AG04450 (cell line): ENCODE results near the gene MNDA. TPM values are rescaled to one million over a fixed set of nuclear protein-coding genes. Genes with fewer than 3 reads are reported as not detected.

Experiments used
- CTCF ChIA-PET: fragments of 300-600, 350-600 bp; formaldehyde crosslinking; extraction: SDS; loops from one replicate; lab custom pipeline; 2022; ENCODE audit warnings: antibody characterized with exemption, inconsistent platforms; lab: Charles Lee
- POLR2A ChIA-PET: fragments of 350-600 bp; formaldehyde crosslinking; extraction: SDS; loops from one replicate; lab custom pipeline; 2021; ENCODE audit warnings: antibody characterized with exemption, inconsistent platforms; lab: Yijun Ruan, JAX
- DNase-seq: peaks from one replicate; pipeline ENCODE4 v3.0.0-alpha.2; 2011; ENCODE audit warnings: low read depth, low spot score
- H3K27ac ChIP-seq: one replicate; pipeline ENCODE4 v1.5.1; 2012; ENCODE audit warnings: low read depth, low read length, control low read depth
- H3K27me3 ChIP-seq: one replicate; pipeline ENCODE4 v1.6.0; 2012; ENCODE audit warnings: low read length; ENCODE audit not compliant: control insufficient read depth, insufficient read depth
- H3K4me3 ChIP-seq: 2 replicates; pipeline ENCODE4 v1.5.1; 2011; ENCODE audit warnings: mild to moderate bottlenecking, low read depth, low read length, control low read depth
- H3K9me3 ChIP-seq: 2 replicates; pipeline ENCODE4 v1.5.1; 2012; ENCODE audit warnings: low read length; ENCODE audit not compliant: control insufficient read depth, insufficient read depth
- polyA plus RNA-seq: library from polyadenylated mRNA; depleted of rRNA; stranded (reverse); fragments of >200 nt; gene quantifications from 2 replicates; pipeline ENCODE4 v1.2.3, GENCODE V29; 2011
- TF ChIP-seq, protein P1 (sequence below): IDR thresholded peaks from 2 replicates; pipeline ENCODE4 v1.5.1; 2011; ENCODE audit warnings: low read depth, low read length, control low read depth, inconsistent platforms

MNDA gene
- polyA plus RNA-seq, 1 experiment = not detected

DNA sequence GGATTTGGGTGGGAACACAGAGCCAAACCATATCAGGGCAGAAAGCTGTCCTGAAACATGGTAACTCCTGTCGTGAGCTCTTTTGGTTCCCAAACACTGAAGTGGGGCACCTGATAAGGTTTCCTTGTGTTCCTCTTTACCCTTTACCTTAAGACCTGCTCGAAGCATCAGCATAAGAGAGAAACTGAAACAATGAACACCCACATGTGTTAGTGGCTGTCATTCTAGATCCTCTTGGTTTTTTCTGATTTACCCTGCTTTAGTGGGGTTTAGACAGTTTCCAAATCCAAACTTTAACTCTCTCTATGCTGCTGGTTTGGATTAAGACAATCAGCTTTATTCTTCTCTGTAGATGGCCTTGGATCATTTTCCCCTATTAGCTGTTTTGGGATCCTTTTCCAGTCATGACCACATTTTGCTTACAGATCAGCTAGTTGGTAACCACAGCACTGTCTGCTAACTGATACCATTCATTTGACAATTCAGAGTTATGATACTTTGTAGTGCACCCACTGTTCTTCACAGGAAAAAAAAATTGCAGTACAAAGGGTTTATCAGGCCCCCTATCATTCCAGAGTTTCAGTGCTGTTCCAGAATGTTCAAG lies 975 bp upstream of the MNDA start:
- no peak overlapping the region for H3K27ac ChIP-seq
- no peak overlapping the region for H3K4me3 ChIP-seq
- TF ChIP-seq, protein P1, sequence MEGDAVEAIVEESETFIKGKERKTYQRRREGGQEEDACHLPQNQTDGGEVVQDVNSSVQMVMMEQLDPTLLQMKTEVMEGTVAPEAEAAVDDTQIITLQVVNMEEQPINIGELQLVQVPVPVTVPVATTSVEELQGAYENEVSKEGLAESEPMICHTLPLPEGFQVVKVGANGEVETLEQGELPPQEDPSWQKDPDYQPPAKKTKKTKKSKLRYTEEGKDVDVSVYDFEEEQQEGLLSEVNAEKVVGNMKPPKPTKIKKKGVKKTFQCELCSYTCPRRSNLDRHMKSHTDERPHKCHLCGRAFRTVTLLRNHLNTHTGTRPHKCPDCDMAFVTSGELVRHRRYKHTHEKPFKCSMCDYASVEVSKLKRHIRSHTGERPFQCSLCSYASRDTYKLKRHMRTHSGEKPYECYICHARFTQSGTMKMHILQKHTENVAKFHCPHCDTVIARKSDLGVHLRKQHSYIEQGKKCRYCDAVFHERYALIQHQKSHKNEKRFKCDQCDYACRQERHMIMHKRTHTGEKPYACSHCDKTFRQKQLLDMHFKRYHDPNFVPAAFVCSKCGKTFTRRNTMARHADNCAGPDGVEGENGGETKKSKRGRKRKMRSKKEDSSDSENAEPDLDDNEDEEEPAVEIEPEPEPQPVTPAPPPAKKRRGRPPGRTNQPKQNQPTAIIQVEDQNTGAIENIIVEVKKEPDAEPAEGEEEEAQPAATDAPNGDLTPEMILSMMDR = no peak
- H3K27me3 ChIP-seq = no peaks in the 10 kb centered on the region
- ChIA-PET CTCF (no interaction called here), POLR2A (no interaction called here)
- no peaks in the 10 kb centered on the region for H3K9me3 ChIP-seq
- DNase-seq = no peak

- no peak overlapping the region for H3K4me3 ChIP-seq
- no peak overlapping the region for H3K27ac ChIP-seq
- no peaks in the 10 kb centered on the region for H3K9me3 ChIP-seq
- no peak for DNase-seq
- TF ChIP-seq, protein P1 = no peak
- H3K27me3 ChIP-seq = no peaks in the 10 kb centered on the region
- ChIA-PET POLR2A (no interaction called here), CTCF (no interaction called here)
These were observed 2.1 kb downstream of the MNDA start for GRCh38 chr1:158833264-158833663.

GRCh38 chr1:158836038-158836437 lies 4.9 kb downstream of the MNDA start:
- H3K9me3 ChIP-seq = no peaks in the 10 kb centered on the region
- DNase-seq = no peak
- H3K27me3 ChIP-seq = no peaks in the 10 kb centered on the region
- no peak overlapping the region for H3K27ac ChIP-seq
- TF ChIP-seq, protein P1 = no peak
- CTCF ChIA-PET = no interaction called here
- H3K4me3 ChIP-seq = no peak overlapping the region
- POLR2A ChIA-PET = no interaction called here

DNA sequence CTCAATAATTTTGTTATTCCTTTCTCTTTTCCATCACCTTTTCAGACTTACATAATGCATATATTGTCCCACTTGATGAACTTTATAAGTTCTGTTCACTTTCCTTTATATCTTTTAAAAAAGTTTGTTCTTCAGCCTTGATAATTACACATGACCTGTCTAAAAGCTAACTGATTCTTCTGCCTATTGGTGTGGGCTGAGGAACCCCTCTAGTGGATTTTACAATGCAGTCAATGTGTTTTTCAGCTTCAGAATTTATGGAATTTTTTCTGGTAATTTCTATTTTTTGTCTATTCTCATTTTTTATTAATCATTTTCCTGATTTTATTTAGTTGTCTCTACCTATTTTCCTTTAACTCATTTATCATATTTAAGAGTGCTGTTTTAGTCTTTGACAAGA lies 7.5 kb downstream of the MNDA start:
- no peaks in the 10 kb centered on the region for H3K9me3 ChIP-seq
- ChIA-PET POLR2A (no interaction called here), CTCF (no interaction called here)
- TF ChIP-seq, protein P1 = no peak
- no peak for DNase-seq
- H3K27ac ChIP-seq = no peak overlapping the region
- no peak overlapping the region for H3K4me3 ChIP-seq
- no peaks in the 10 kb centered on the region for H3K27me3 ChIP-seq

- CTCF ChIA-PET = no interaction called here
- Histone ChIP-seq H3K27ac (no peak overlapping the region), H3K9me3 (no peaks in the 10 kb centered on the region), H3K4me3 (no peak overlapping the region), H3K27me3 (no peaks in the 10 kb centered on the region)
- TF ChIP-seq, protein P1 = no peak
- POLR2A ChIA-PET = no interaction called here
- DNase-seq = no peak
These were observed 8.4 kb downstream of the MNDA start for GRCh38 chr1:158839566-158839965.
